ENCODE data around the gene SPRR2E. TPM values are rescaled to one million over a fixed set of nuclear protein-coding genes. Genes with fewer than 3 reads are reported as not detected.
"Not testable (repeated sequence)": the region's sequence is repeated elsewhere in the genome, so short reads cannot be mapped to it uniquely, and the experiment has no call there.

The SPRR2E gene
- total RNA-seq, 1 donor from 2014 or later, result not detected

DNA sequence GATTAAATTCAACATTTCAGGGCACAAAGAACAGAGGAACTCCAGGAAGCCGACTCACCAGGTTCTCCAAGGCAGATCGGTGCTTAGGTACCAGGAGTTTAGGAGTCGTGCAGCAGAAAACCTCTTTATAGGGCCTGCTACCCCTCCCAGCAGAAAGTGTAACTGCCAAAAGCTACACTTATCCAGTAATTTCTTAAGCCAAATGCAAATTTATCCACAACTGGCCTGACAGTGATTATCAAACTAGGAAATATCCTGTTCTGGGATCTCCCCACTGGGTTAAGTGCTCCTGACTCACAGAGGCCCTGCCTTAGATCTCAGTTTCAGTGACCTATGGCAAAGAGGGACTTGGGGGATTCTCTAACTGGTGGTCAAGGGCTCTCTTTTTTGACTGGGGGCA, 19.1 kb upstream of the SPRR2E start, which contains the start of gene SPRR2F:
Gene SPRR2F, minus strand, starts transcription at position 101 of the 400 bp plus-strand sequence. CDS start 783 bp downstream, outside the sequence.
- H3K9me3 ChIP-seq, result no peaks in the 10 kb centered on the region
- DNase-seq (ENCODE audit: low spot score in 2 of 2), result no peak
- intact Hi-C loops (cut with DNase I), result no loop called here
- no peak within 1 kb of the TSS for H3K27ac ChIP-seq
- H3K4me1 ChIP-seq, result no peaks in the 10 kb centered on the region
- H3K36me3 ChIP-seq, result no peaks in the 10 kb centered on the region
- no peak within 1 kb of the TSS for H3K4me3 ChIP-seq
- TF ChIP-seq, protein P1, sequence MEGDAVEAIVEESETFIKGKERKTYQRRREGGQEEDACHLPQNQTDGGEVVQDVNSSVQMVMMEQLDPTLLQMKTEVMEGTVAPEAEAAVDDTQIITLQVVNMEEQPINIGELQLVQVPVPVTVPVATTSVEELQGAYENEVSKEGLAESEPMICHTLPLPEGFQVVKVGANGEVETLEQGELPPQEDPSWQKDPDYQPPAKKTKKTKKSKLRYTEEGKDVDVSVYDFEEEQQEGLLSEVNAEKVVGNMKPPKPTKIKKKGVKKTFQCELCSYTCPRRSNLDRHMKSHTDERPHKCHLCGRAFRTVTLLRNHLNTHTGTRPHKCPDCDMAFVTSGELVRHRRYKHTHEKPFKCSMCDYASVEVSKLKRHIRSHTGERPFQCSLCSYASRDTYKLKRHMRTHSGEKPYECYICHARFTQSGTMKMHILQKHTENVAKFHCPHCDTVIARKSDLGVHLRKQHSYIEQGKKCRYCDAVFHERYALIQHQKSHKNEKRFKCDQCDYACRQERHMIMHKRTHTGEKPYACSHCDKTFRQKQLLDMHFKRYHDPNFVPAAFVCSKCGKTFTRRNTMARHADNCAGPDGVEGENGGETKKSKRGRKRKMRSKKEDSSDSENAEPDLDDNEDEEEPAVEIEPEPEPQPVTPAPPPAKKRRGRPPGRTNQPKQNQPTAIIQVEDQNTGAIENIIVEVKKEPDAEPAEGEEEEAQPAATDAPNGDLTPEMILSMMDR (IDR thresholded peaks at IDR 0.05), result no peak
- H3K27me3 ChIP-seq, result no peaks in the 10 kb centered on the region

DNA sequence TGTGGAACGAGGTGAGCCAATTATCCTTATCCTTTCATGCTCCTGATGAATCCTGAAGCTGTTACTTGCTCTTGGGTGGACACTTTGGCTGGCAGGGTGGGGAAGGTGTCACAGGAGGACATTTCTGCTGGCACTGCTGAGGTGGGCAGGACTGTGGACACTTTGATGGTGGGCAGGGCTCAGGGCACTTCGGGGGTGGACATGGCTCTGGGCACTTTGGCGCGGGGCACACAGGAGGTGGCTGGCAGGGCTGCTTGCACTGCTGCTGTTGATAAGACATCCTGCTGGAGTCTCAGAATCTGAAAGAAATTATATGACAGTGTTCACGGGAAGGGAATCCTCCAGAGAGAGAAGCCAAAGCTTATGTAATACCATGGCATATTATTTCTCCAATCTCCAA, 18.1 kb upstream of the SPRR2E start:
- H3K36me3 ChIP-seq; H3K4me1 ChIP-seq; H3K4me3 ChIP-seq; intact Hi-C loops (cut with DNase I); H3K27ac ChIP-seq; H3K27me3 ChIP-seq; H3K9me3 ChIP-seq; DNase-seq (ENCODE audit: low spot score in 2 of 2): not testable (repeated sequence)

DNA sequence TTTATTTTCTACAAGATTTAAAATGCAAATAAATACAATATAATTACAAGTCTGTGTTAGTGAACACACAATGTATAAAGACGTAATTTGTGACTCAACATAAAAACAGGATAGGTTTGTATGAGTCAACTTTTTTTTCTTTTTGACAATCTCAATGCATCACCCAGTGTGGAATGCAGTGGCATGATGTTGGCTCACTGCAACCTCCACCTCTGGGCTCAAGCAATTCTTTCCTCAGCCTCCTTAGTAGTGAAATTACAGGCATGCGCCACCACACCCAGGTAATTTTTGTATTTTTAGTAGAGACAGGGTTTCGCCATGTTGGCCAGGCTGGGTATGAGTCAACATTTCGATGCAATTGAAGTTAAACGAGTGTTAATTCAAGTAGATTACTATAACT, 5.9 kb upstream of the SPRR2E start:
- DNase-seq (ENCODE audit: low spot score in 2 of 2), result no peak
- TF ChIP-seq, protein P1 (IDR thresholded peaks at IDR 0.05), result no peak
- intact Hi-C loops (cut with DNase I), result no loop called here
- no peaks in the 10 kb centered on the region for H3K9me3 ChIP-seq
- H3K4me1 ChIP-seq, result no peaks in the 10 kb centered on the region
- no peaks in the 10 kb centered on the region for H3K36me3 ChIP-seq
- no peaks in the 10 kb centered on the region for H3K27me3 ChIP-seq
- no peak overlapping the region for H3K4me3 ChIP-seq
- no peak overlapping the region for H3K27ac ChIP-seq

DNA sequence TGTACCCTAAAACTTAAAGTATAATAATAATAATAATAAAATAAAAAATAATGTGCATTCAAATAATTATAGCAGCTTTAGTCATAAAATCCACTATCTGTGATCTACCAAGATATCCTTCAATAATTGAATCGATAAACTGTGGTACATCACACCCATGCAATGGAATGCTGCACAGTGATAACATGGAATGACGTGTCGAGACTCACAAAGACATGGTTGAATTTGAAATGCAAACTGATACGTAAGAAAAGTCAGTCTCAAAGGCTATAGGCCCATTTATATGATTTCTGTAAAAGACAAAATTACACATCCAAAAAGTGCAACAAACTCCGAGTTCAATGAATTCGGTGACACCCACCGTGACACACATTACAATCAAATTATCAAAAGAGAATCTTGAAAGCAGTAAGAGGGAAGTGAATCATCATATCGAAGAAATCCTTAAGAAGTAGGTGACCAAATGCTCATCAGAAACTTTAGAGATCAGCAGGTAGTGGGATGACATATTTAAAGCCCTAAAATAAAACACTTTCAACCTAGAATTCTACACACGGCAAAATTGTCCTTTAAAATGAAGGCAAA, 5.2 kb upstream of the SPRR2E start:
- H3K36me3 ChIP-seq, result no peaks in the 10 kb centered on the region
- H3K9me3 ChIP-seq, result no peaks in the 10 kb centered on the region
- TF ChIP-seq, protein P1 (IDR thresholded peaks at IDR 0.05), result no peak
- H3K4me3 ChIP-seq, result no peak overlapping the region
- H3K4me1 ChIP-seq, result no peaks in the 10 kb centered on the region
- no peak for DNase-seq (ENCODE audit: low spot score in 2 of 2)
- intact Hi-C loops (cut with DNase I), result no loop called here
- H3K27me3 ChIP-seq, result no peaks in the 10 kb centered on the region
- H3K27ac ChIP-seq, result no peak overlapping the region

DNA sequence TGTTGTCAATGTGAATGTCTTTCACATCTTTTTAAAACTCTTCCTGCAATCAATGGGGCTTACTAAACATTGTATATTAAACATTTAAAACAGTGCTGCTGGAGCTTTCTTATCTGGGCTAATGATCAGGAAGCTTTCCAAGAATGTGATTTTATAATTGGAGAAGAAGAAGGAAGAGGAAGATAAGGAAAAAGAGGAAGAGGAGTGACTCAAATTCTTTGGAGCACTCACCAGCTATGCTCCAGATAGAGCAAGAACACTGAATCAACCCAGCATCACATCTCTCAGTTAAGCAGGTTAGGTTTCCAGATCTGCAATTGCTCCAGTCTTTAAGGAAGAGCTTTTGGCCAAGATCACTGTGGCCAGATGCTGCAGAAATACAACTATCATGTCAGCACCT, 1.4 kb upstream of the SPRR2E start:
- no peaks in the 10 kb centered on the region for H3K36me3 ChIP-seq
- no peaks in the 10 kb centered on the region for H3K9me3 ChIP-seq
- intact Hi-C loops (cut with DNase I), result no loop called here
- no peaks in the 10 kb centered on the region for H3K27me3 ChIP-seq
- H3K4me1 ChIP-seq, result no peaks in the 10 kb centered on the region
- DNase-seq (ENCODE audit: low spot score in 2 of 2), result no peak
- no peak overlapping the region for H3K4me3 ChIP-seq
- H3K27ac ChIP-seq, result no peak overlapping the region
- TF ChIP-seq, protein P1 (IDR thresholded peaks at IDR 0.05), result no peak

DNA sequence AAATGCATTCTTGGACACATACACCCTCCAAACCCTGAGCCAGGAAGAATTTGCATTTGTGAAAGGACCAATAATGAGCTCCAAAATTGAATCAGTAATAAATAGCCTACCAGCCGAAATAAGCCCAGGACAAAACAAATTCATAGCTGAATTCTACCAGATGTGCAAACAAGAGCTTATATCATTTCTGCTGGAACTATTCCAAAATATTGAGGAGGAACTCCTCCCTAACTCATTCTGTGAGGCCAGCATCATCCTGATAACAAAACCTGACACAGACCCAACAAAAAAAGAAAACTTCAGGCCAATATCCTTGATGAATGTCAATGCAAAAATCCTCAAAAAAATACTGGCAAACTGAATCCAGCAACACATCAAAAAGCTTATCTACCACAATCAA, 6.7 kb downstream of the SPRR2E start:
- intact Hi-C loops (cut with DNase I), result no loop called here

More for the DNA sequence above, 6.7 kb downstream of the SPRR2E start:
- no peak overlapping the region for H3K27ac ChIP-seq
- TF ChIP-seq, protein P1 (IDR thresholded peaks at IDR 0.05), result no peak
- H3K4me1 ChIP-seq, result no peaks in the 10 kb centered on the region
- no peaks in the 10 kb centered on the region for H3K36me3 ChIP-seq
- no peak overlapping the region for H3K4me3 ChIP-seq
- no peaks in the 10 kb centered on the region for H3K27me3 ChIP-seq
- H3K9me3 ChIP-seq, result no peaks in the 10 kb centered on the region
- DNase-seq (ENCODE audit: low spot score in 2 of 2), result no peak
